Activated CD4-positive, alpha-beta memory T cell treated with anti-CD3 and anti-CD28 coated beads, Interleukin-2, amount 10 ng/mL, durations not matched to agents 7 days and 5 days (primary cell): ENCODE measurements around the gene RHEX. TPM values are rescaled to one million over a fixed set of nuclear protein-coding genes. Genes with fewer than 3 reads are reported as not detected.

Experiments
- CTCF ChIA-PET: fragments of 350-600 bp; sonication (Branson Sonifier 250); formaldehyde crosslinking; loops from one replicate; lab custom pipeline; 2021; ENCODE audit warnings: antibody characterized with exemption, inconsistent platforms; lab: Charles Lee
- POLR2A ChIA-PET: fragments of 350-600 bp; sonication (Branson Sonifier 250); formaldehyde crosslinking; loops from one replicate; lab custom pipeline; 2021; ENCODE audit warnings: antibody characterized with exemption; lab: Charles Lee
- DNase-seq: peaks from one replicate; pipeline ENCODE4 v3.0.0-alpha.2; 2020
- H3K27ac Mint-ChIP-seq: one replicate; pipeline ENCODE4 v1.8.0; 2021; ENCODE audit warnings: mild to moderate bottlenecking, mixed read lengths
- H3K27me3 Mint-ChIP-seq: one replicate; pipeline ENCODE4 v1.8.0; 2021; ENCODE audit warnings: mixed read lengths
- H3K36me3 Mint-ChIP-seq: one replicate; pipeline ENCODE4 v1.8.0; 2021; ENCODE audit warnings: low read depth, mixed read lengths
- H3K4me1 Mint-ChIP-seq: one replicate; pipeline ENCODE4 v1.8.0; 2021; ENCODE audit warnings: mixed read lengths
- H3K4me3 Mint-ChIP-seq: one replicate; pipeline ENCODE4 v1.8.0; 2021; ENCODE audit warnings: mild to moderate bottlenecking, mixed read lengths
- H3K9me3 Mint-ChIP-seq: one replicate; pipeline ENCODE4 v1.8.0; 2021; ENCODE audit warnings: mixed read lengths
- total RNA-seq, 2 experiments: library from RNA; stranded (reverse); gene quantifications; one replicate each; pipeline ENCODE4 v1.2.3, GENCODE V29; 2021

The RHEX gene
- total RNA-seq, 2 experiments from 2014 or later, result not detected

DNA sequence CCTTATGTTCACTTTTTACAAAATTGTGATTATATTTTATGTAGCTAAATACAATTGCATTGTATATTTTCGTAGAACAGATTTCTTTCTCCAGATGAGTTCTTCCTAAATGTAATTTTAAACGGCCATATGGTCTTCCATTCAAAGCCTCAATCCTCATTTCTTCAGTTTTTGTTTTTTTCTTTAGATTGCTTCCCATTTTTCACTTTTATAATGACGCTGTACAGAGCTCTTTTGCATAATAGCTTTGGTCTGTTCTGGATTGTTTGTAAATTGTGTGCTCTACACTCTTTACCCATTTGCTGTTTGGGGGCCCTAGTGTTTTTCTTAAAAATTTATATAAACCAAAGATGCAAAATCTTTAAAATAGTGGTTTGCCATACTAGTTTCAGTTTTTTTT lies 36.4 kb downstream of the RHEX start:
- ChIA-PET CTCF (interaction anchor here (1.0 kb wide), 1 partner anchor 17 kb away, joined by 4 read pairs; no protein-coding TSS in a partner anchor), POLR2A (no interaction called here)
- Mint-ChIP-seq H3K9me3 (no peaks in the 10 kb centered on the region), H3K27me3 (peaks cover 25% of the 10 kb centered on the region), H3K27ac (no peak overlapping the region), H3K4me1 (no peaks in the 10 kb centered on the region), H3K4me3 (no peak overlapping the region), H3K36me3 (no peaks in the 10 kb centered on the region)
- DNase-seq, result no peak

DNA sequence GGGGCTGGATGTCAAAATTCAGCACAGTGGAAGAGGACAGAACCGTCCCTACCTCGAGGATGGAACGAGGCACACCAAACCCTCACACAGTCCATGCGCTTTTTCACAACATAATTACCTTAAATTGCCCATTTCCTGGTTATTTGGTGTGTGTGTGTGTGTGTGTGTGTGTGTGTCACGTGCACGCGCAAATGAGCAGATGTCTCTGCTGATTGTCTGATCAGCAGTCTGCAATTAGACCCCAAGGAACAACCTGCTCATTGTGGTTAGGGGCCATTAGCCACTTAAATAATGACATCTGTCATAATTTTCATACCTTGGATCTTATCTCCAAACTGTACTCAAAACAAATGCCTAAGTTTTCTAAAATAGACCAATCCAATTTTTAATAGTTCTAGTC lies 41.1 kb downstream of the RHEX start:
- Mint-ChIP-seq H3K4me3 (no peak overlapping the region), H3K9me3 (no peaks in the 10 kb centered on the region), H3K4me1 (no peaks in the 10 kb centered on the region), H3K27me3 (peaks cover 26% of the 10 kb centered on the region), H3K36me3 (no peaks in the 10 kb centered on the region), H3K27ac (no peak overlapping the region)
- ChIA-PET POLR2A (no interaction called here), CTCF (interaction anchor here (1.3 to 1.8 kb wide), 2 partner anchors 12 to 383 kb away, joined by 3 to 7 read pairs; no protein-coding TSS in a partner anchor)
- DNase-seq, result no peak

DNA sequence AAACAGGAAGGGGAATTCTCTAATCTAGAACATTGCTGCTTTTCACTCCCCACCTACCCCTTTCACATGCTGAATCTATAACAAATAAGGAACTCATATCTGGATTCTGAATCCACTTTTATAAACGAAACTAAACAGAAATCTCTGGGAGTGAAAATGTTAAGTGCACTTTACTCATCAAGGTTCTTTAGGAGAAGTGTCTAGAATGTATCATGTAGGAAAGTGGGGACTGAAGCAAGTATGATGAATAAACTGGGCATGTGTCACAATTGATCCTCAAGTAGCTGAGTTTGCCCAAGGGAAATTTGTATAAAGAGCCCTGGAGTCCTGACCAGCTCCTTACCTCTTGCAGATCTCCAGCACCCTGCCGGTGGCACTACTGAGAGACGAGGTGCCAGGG lies 44.4 kb downstream of the RHEX start:
- H3K4me3 Mint-ChIP-seq, result no peak overlapping the region
- H3K4me1 Mint-ChIP-seq, result no peaks in the 10 kb centered on the region
- H3K27me3 Mint-ChIP-seq, result peaks cover 39% of the 10 kb centered on the region
- POLR2A ChIA-PET, result no interaction called here
- H3K9me3 Mint-ChIP-seq, result no peaks in the 10 kb centered on the region
- CTCF ChIA-PET, result interaction anchor here (0.8 to 2.6 kb wide), 2 partner anchors 9 to 11 kb away, joined by 3 to 10 read pairs; no protein-coding TSS in a partner anchor
- no peak for DNase-seq
- no peaks in the 10 kb centered on the region for H3K36me3 Mint-ChIP-seq
- no peak overlapping the region for H3K27ac Mint-ChIP-seq

DNA sequence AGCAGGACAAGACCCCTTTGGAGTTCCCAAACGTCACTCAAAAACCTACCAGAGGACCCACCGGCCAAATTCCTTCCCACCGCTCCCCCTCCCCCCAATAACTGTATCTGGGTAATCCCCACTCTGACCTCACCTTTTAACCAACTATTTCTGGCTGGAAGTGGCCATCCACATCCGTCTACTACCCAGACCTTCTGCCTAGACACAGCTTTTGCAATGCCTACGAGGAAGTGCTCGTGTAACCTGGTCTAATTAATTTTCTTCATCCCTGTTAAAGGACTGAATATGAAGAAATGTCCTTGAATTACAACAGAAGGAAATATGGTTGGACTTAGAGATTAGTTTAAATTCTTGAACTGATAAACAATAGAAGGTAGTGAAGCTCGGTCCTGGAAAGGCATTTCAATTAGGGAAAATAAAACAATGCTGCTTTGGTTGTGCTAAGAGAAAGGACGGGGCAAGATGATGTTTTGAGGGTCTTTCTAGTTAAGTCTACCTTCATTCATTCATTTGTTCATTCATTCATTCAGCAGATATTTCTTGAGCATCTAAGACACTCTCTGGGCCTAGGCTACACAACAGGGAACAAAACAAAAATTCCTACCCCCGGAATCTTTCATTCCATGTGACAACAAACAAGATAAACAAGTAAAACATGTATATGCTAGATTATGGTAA lies 45.4 kb downstream of the RHEX start:
- CTCF ChIA-PET, result interaction anchor here (0.8 to 2.6 kb wide), 2 partner anchors 8 to 10 kb away, joined by 3 to 10 read pairs; no protein-coding TSS in a partner anchor
- H3K9me3 Mint-ChIP-seq, result no peaks in the 10 kb centered on the region
- POLR2A ChIA-PET, result no interaction called here
- H3K27me3 Mint-ChIP-seq, result peaks cover 42% of the 10 kb centered on the region
- H3K36me3 Mint-ChIP-seq, result no peaks in the 10 kb centered on the region
- no peak overlapping the region for H3K27ac Mint-ChIP-seq
- H3K4me1 Mint-ChIP-seq, result no peaks in the 10 kb centered on the region
- no peak for DNase-seq
- no peak overlapping the region for H3K4me3 Mint-ChIP-seq

DNA sequence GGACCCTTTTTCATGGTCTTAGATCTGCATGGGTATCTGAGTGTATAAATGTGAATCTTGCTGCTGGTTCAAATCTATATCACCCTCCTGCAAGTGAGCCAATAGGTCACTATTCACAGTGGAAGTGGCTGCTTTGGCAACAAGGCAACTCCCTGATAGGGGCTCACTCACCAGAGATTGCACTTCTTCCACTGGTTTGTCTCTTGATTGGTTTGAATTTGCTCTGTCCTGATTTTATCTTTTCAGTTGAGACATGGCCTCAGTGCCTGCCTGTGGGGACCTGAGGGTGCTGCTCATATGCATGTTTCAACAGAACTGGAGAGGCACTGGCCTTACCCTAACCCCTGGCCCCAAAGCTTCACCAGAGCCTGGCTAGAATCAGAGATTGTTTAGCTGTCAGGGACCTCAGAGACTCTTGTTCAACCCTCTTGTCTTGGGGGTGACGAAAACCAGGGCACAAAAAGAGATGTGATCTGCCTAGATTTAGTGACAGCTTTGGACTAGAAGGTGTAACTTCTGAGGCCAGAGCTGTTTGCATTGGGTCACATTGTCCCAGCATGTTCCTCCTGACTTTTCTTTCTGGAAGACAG lies 47.3 kb downstream of the RHEX start:
- Mint-ChIP-seq H3K27me3 (peaks cover 38% of the 10 kb centered on the region), H3K4me3 (no peak overlapping the region), H3K4me1 (peaks cover 3% of the 10 kb centered on the region), H3K9me3 (no peaks in the 10 kb centered on the region), H3K27ac (no peak overlapping the region), H3K36me3 (no peaks in the 10 kb centered on the region)
- no peak for DNase-seq
- ChIA-PET CTCF (no interaction called here), POLR2A (no interaction called here)

DNA sequence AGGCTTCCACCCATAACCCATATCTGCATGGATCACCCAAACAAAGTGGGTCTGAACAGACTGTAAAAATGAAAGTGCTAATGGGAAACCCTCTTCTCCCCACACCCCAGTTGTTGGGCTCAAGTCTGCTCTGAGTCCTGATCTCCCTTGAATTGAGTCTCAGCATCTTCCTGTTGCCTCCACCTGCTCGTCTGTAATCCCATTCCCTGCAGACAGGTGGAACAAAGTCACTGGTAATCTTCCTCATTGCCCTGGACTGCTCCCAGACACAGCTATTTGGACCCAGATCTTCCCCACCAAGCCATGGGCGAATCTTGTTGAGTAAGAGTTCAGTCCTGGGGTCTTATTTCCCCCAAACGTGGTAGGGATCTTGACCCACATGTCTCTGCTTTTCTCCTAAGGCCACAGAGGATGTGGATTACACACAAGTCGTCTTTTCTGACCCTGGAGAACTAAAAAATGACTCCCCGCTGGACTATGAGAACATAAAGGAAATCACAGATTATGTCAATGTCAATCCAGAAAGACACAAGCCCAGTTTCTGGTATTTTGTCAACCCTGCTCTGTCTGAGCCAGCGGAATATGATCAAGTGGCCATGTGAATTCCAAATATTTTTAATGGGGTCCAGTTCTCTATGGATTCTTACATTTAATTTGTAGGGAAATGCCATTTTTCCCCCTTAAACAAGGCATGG lies 48.5 kb downstream of the RHEX start:
- no peaks in the 10 kb centered on the region for H3K36me3 Mint-ChIP-seq
- CTCF ChIA-PET, result interaction anchor here (1.3 to 10.9 kb wide), 2 partner anchors 70 to 124 kb away, joined by 3 to 181 read pairs; no protein-coding TSS in a partner anchor
- H3K4me1 Mint-ChIP-seq, result peaks cover 3% of the 10 kb centered on the region
- H3K4me3 Mint-ChIP-seq, result no peak overlapping the region
- no peak for DNase-seq
- H3K27ac Mint-ChIP-seq, result no peak overlapping the region
- POLR2A ChIA-PET, result no interaction called here
- no peaks in the 10 kb centered on the region for H3K9me3 Mint-ChIP-seq
- H3K27me3 Mint-ChIP-seq, result peaks cover 36% of the 10 kb centered on the region

DNA sequence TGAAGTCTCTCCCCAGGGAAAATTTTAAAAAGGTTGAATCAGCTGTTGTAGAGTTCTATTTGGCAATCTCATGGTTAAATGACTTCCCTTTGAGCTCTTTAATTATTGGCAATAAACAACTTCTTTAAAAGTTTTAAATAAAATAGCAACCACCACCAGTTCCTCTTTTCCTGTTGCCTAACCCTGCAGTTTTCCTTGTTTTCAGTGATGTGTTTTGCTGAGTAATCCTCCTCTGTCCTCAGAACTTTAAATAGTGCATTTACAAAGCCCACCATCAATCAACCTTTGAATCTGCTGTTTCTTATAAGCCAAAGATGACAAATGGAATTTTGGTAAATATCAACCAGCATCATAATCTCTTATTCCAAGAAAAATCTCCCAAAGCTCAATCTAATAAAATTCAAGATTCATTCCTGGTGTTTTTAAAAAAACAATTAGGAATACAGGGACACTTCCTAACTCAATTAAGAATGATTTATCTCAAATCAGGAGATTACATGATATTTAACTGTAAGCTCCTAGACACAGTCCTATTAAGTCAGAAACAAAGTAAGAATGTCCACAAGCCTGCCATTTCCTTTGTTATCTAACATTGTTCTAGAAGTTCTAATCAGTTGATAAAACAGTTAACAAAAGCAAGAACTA lies 49.4 kb downstream of the RHEX start:
- CTCF ChIA-PET, result interaction anchor here (1.1 to 10.9 kb wide), 3 partner anchors 71 to 184 kb away, joined by 3 to 181 read pairs (median 3); no protein-coding TSS in a partner anchor
- Mint-ChIP-seq H3K27me3 (peaks cover 30% of the 10 kb centered on the region), H3K36me3 (no peaks in the 10 kb centered on the region), H3K4me1 (peaks cover 3% of the 10 kb centered on the region), H3K27ac (no peak overlapping the region), H3K4me3 (no peak overlapping the region), H3K9me3 (no peaks in the 10 kb centered on the region)
- POLR2A ChIA-PET, result no interaction called here
- no peak for DNase-seq

DNA sequence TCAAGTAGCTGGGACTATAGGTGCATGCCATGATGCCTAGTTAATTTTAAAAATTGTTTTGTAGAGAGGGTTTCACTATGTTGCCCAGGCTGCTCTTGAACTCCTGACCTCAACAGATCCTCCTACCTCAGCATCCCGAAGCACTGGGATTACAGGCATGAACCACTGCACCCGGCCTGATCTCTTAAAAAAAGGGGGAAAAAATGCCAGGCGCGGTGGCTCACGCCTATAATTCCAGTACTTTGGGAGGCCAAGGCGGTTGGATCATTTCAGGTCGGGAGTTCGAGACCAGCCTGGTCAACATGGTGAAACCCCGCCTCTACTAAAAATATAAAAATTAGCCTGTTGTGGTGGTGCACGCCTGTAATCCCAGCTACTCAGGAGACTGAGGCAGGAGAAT lies 51.0 kb downstream of the RHEX start:
- H3K36me3 Mint-ChIP-seq, result no peaks in the 10 kb centered on the region
- CTCF ChIA-PET, result interaction anchor here (1.3 to 10.9 kb wide), 3 partner anchors 72 to 127 kb away, joined by 5 to 181 read pairs (median 46); no protein-coding TSS in a partner anchor
- no peak for DNase-seq
- no peak overlapping the region for H3K4me3 Mint-ChIP-seq
- POLR2A ChIA-PET, result no interaction called here
- peaks cover 3% of the 10 kb centered on the region for H3K4me1 Mint-ChIP-seq
- H3K27ac Mint-ChIP-seq, result no peak overlapping the region
- H3K9me3 Mint-ChIP-seq, result no peaks in the 10 kb centered on the region
- H3K27me3 Mint-ChIP-seq, result peaks cover 25% of the 10 kb centered on the region

DNA sequence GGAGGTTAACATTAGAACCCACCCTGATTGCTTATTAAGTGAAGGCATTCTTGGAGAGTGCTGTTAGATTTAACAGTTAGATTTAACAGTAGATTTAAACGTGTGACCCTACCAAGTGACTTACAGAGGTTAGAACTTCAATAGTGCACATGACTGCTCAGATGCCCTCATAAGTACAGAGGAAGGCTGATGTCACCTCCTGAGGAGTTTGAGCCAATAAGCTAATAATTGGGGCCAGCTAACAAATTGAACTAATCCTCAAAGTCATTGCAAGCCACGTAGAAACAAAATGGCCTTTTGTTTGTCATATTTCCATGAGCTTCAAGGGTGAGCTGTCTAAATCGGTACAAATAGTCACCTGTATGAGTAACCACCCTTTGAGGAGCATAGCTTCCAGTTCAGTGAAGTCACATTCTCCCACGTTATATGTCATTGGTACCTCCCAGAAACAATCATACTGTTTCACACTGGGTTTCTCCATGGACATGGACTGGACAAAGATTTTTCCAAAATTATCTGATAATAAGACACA lies 52.6 kb downstream of the RHEX start:
- Mint-ChIP-seq H3K9me3 (no peaks in the 10 kb centered on the region), H3K4me1 (peaks cover 3% of the 10 kb centered on the region), H3K27me3 (peaks cover 23% of the 10 kb centered on the region), H3K4me3 (no peak overlapping the region), H3K36me3 (no peaks in the 10 kb centered on the region), H3K27ac (no peak overlapping the region)
- POLR2A ChIA-PET, result interaction anchor here (1.1 kb wide), 1 partner anchor 75 kb away, joined by 5 read pairs; no protein-coding TSS in a partner anchor
- DNase-seq, result no peak
- CTCF ChIA-PET, result interaction anchor here (0.5 to 10.9 kb wide), 20 partner anchors 9 to 394 kb away, joined by 3 to 181 read pairs (median 4); no protein-coding TSS in a partner anchor

DNA sequence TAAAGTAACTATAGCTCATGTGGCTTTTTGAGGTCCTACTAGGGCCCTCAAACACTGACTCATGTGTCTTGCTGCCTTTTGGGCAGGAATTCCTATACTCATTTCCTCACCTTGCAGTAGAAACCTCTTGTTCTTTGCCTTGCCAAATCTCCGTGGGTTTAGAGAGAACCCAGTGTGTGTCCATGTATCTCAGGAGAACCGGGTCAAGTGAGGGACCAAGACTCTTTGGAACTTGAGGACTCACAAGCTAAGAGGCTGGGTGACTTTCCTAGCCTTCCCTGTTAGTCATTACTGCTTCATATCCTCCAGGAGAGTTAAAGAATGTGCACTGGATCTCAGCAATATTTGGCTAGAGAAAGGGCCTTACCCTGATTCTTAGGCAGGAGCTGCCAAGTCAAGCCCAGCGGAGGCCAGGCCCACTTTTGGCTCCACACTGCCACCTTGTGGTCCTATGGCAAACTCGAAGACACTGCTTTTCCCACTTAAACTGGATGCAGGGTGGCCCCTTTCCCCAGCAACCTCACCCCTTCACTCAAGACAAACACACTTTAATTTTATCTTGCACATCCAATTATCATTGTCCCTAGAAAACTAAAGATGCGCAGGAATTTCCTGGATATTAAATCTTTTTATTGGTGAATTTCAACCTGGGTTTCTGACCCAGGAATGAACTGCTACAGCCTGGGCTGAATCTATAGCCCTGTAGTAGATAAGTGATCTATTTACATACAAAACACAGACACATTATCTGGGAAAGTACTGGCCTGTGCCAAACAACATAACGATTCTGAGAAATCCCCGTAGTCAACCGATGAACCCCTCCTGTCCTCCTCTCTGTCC lies 53.6 kb downstream of the RHEX start:
- no peak overlapping the region for H3K27ac Mint-ChIP-seq
- no peak overlapping the region for H3K4me3 Mint-ChIP-seq
- no peaks in the 10 kb centered on the region for H3K9me3 Mint-ChIP-seq
- H3K27me3 Mint-ChIP-seq, result peaks cover 16% of the 10 kb centered on the region
- peak; percentile 81 for DNase-seq
- peaks cover 3% of the 10 kb centered on the region for H3K4me1 Mint-ChIP-seq
- H3K36me3 Mint-ChIP-seq, result no peaks in the 10 kb centered on the region
- ChIA-PET POLR2A (interaction anchor here (1.1 kb wide), 1 partner anchor 76 kb away, joined by 4 read pairs; no protein-coding TSS in a partner anchor), CTCF (interaction anchor here (0.7 to 10.9 kb wide), 26 partner anchors 9 to 395 kb away, joined by 3 to 181 read pairs (median 4); no protein-coding TSS in a partner anchor)

DNA sequence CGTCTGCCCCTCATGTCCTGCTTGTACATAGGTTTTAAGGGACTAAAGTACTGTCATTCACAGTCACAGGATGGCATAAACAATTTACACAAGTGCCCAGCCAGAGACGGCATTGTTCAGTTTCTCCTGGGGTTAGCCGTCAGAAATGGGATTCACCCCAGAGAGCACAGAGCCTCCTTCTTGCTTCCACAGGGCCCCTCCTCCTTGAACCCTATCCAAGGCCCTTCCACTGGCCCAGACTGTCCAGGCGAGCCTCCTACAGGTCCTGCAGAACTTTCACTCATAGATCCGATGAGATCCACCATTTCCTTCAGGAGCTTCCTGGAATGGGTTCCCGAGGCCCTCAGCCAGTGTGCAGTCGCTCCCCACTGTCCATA lies 54.2 kb downstream of the RHEX start:
- POLR2A ChIA-PET, result interaction anchor here (1.1 kb wide), 1 partner anchor 76 kb away, joined by 4 read pairs; no protein-coding TSS in a partner anchor
- no peaks in the 10 kb centered on the region for H3K36me3 Mint-ChIP-seq
- H3K4me3 Mint-ChIP-seq, result no peak overlapping the region
- no peak for DNase-seq
- CTCF ChIA-PET, result interaction anchor here (1.0 to 10.9 kb wide), 14 partner anchors 8 to 316 kb away, joined by 3 to 181 read pairs (median 5); no protein-coding TSS in a partner anchor
- H3K27me3 Mint-ChIP-seq, result peaks cover 11% of the 10 kb centered on the region
- peaks cover 3% of the 10 kb centered on the region for H3K4me1 Mint-ChIP-seq
- no peaks in the 10 kb centered on the region for H3K9me3 Mint-ChIP-seq
- H3K27ac Mint-ChIP-seq, result no peak overlapping the region
